ENCODE measurements around the gene LAMA5. TPM values are rescaled to one million over a fixed set of nuclear protein-coding genes. Genes with fewer than 3 reads are reported as not detected.

LAMA5 gene
- total RNA-seq, 1 experiment from 2014 or later, result 29.7 TPM

DNA sequence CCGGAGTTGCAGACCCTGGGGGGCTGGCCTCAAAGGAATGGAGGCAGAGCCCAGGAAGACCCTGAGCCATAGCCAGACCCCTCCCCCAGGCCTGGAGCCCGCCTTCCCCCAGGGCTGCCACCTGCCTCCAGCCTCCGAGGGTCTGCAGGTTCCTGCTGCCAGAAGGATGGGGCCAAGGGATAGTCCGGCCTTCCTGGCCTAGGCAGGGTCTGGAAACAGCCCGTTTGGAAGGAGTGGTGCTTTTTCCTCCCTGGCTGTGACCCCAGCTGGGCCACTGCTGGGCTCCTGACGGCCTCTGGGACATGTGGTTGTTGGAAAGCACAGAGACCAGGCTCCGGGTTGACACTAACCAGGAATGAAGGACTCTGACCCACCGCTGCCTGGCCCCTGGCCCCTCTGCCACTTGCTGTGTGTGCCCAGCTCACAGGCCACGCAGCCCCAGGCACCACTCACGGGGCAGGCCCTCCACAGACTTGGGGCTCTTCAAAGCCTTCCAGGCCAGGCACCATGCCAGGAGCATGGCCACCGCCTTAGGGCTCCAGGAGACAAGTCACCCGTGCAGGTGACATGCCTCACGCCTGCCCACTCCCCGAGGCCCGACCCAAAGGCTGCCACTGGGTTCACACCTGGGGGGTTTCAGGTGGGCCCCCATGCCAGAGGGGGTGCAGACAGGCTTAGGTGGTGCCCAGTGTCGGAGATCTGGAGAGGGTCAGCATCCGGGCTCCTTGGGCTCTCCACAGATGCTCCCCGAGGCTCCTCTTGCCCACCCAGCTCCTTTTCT lies 3.9 kb upstream of the LAMA5 start:
- DNase-seq (ENCODE audit: low read depth), result peak; percentile 58

DNA sequence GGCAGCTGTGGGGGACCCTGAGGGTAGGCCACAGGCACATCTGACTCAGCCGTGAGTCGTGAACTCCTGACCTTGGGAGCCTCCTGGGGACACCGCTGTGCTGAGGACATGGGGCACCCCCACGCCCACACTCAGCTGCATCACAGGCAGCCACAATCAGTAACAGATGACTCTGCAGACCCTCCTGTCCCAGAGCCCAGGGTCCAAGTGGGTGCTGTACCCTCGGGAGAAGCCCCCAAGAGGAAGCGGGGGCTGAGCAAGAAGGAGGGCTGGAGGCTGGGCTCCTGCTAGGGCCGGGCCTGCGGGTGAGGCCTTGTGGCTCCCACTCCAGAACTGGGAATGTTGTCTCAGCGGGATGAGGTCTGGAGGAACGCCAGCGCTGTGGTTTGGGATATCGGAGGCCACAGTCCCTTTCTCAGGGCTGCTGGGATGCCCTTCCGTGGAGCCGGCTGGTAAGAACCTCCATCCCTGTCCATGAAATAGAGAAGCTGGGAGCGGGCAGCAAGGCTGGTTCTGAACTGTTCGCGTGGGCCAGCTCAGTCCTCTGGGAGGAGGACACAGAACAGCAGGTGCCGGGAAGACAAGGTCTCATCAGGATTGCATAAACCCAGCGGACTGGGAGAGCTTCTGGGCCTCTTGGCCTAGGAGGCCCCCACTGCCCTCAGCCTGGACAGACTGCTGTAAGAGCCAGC lies 3.1 kb upstream of the LAMA5 start:
- peak; percentile 97 for DNase-seq (ENCODE audit: low read depth)

DNA sequence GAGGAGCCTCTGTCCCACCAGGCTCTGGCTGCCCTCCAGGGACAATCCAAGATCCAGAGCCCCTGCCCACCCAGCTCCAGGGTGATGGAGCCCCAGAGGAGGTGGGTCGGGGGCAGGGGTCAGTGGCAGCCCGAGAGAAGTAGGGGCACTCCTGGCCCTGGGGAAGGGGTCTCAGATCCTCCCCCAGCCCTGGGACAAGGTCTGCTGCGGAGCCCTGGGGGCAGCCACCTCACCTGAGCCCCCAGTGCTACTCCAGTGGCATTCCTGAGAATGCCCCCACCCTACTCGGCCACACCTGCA lies 2.7 kb upstream of the LAMA5 start:
- no peak for DNase-seq (ENCODE audit: low read depth)

DNA sequence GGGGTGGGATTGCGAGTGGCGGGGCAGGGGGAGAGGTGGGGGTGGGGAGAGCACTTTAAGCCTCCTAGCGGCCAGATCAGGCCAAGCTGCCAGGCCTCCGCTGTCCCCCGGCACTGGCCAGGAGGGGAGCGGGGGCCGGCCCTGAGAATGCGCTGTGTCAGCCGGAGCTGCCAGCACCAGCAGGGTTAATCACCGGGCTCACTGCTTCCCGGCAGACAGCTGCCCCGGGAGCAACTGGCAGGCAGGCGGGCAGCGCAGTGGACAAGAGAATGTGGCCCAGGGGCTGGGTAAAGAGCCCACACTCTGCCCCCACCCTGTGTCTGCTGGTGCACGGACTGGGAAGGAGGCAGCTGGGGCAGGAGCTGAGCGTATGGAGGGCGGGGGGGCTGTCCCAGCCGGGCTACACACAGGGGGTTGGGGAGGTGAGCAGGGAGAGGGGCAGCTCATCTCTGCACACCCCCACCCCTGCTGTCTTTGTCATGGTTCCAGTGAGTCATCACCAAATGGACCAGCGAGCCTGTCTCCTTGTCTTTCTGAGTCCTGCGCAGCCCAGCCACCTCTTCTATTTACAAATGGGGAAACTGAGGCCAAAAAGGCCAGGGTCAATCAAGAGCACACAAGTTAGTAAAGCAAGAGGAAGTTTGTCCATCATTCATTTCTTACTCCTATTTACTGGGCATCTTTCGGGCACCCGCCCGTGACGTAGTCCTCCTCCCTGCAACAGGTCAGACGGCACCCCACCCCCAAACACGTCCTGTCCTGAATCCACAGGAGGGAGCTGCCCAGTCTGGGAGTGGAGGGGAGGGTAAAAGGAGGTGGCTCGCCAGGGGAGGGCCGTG lies 2.1 kb upstream of the LAMA5 start:
- DNase-seq (ENCODE audit: low read depth), result peak; percentile 89

DNA sequence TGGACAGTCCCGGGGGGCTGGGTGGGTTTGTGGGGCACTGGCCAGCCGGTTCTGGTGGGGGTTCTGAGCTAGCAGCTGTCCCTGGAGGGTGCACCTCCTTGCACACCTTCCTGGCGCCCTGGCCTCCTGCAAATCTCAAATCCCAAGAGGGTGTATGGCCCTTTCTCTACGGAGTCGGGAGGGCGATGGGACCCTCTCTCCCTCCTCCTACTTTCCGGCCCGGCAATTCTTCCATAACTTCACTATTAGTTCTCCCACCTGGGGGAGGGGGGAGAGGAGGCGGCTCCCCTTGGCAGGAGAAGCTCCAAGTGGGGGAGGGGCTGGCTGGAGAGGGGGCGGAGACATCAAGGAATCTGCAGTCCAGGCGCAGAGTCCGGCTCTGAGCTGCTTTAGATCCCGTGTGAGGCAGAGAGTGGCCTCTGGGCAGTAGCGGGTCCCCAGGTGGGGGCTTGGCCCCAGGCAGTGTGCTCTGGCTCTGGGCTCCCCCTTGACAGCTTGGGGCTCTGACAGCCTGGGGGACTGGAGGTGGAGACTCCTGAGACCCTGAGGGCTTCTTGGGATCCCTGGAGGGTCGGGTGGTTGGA lies 1.4 kb upstream of the LAMA5 start:
- peak; percentile 64 for DNase-seq (ENCODE audit: low read depth)

DNA sequence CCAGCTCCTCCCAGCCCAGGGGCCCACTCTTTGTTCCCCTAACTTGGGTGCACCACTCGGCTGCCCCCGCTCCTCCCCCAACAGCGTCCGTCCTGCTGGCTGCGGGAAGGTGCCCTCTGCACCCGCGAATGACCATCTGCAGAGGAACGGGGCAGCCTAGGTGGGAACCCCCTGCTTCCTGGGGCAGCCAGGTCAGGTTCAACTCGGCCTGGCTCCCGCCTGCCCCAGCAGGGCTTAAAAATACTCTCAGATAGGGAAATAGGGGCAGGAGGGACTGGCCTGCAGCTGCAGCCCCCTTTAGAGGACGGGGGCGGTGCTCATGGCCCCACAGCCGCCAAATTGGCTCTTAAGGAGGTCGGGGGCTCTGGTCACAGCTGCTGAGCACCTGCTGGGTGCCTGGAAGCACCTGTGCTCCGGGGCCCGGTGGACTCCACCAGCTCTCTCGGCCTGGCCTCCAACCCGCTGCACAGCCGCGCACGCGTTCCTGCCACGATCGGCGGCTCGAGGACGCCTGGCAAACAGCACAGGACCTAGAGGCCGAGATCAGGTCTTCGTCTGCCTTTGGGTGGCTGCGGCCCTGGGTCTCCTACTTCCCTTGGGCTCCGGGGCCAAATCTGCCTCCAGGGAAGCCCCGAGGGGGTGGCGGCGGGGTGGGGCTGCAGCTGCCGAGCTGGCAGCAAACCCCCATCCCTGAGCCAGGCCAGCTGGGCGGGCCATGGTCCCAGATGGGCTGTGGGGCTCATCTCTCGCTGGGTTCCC lies 700 bp upstream of the LAMA5 start:
- no peak for DNase-seq (ENCODE audit: low read depth)

DNA sequence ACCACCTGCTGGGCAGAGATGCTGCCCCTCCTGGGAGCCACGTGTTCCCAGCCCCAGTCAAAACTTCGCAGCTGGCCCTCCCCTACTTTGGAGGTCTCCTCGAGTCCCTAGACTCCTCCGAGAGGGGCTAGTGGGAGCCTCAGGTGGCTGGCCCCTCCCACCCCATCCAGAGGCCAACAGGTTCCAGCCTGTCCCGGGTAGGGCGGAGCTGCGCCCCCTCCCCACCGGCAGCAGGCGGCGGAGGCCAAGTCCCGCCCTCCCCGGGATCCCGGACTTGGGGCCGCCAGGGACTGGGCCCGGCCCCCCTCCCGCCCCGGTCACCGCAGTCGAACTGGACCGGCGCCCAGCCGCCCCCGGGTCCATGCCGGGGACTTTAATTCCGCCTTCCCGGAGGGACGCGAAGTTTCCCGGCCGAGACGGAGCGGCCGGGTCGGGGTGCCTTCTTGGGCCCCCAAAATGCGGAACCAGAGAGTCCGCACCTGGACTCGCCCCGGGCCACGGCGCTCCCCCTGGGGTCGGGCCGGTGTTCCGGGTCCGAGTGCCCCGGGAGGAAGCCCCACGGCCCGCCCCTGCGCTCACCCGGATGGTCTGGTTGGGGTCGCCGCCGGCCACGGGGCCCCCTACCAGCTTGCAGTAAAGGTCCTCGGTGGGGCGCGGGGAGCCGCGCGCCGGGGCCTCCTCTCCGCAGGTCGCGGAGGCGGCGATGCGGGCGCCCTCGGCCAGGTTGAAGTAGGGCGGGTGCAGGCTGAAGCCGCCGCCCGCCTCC lies 559 bp downstream of the LAMA5 start:
- no peak for DNase-seq (ENCODE audit: low read depth)

DNA sequence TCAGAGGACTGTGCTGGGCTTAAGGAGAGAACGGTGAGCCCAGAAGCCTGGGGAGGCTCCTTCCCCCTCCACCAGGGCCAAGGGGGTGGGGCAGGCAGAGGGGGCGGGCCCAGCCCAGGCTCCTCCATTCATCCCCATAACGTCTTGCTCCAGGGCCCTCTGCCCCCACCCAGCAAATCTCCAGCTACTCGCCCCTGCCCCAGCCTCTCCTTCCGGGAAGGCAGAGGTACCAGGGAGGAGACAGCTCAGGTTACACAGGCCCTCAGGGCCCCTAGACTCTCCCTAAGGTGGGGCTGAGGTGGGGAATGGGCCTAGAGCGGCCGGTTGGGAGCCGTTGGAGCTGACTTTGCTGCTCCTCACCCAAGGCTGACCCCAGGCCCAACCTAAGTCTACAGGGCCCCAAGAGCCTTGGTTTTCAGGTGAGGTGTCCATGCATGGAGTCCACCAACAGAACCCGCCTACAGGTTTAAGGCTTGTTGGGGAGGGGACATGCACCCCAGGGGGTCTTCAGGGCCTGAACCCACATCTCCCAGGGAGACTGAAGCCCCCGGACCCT lies 1.2 kb downstream of the LAMA5 start:
- peak; percentile 84 for DNase-seq (ENCODE audit: low read depth)

DNA sequence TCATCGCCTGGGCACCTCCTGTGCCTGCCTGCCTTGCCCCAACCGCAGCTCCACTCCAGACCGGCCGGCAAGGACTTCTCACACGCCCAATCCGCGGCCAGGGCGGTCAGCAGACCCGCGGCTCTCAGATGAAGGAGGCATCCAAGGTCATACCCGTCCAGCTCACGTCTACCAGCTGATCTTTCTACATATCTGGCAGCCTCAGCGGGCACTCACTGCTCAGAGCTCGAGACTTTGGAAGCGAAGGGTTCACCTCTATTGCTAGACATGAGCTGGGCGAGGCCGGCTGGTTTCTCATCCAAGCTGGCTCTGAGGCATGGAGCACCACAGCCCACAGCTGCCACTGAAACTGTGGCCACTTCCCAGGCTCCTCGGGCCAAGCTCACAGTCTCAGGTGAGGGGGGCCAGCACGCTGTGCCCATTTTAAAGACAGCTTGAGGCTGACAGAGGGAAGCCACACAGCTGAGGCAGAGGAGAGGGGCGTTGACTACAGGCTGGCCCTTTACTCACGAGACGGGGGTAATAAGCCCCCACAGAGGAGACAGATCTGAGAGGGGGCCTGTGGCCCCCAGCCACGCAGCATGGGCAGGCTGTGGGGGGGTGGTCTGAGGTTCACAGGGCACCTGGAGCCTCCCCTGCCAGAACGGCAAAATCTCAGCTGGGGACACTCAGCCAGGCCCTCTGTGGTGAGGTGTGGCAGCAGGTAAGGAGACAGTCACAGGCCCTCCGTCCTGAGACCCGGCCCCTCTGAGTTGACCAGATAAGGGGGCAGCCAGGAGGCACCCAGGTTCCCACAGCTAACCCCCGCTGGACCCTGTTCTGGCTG lies 2.0 kb downstream of the LAMA5 start:
- DNase-seq (ENCODE audit: low read depth), result peak; percentile 52

DNA sequence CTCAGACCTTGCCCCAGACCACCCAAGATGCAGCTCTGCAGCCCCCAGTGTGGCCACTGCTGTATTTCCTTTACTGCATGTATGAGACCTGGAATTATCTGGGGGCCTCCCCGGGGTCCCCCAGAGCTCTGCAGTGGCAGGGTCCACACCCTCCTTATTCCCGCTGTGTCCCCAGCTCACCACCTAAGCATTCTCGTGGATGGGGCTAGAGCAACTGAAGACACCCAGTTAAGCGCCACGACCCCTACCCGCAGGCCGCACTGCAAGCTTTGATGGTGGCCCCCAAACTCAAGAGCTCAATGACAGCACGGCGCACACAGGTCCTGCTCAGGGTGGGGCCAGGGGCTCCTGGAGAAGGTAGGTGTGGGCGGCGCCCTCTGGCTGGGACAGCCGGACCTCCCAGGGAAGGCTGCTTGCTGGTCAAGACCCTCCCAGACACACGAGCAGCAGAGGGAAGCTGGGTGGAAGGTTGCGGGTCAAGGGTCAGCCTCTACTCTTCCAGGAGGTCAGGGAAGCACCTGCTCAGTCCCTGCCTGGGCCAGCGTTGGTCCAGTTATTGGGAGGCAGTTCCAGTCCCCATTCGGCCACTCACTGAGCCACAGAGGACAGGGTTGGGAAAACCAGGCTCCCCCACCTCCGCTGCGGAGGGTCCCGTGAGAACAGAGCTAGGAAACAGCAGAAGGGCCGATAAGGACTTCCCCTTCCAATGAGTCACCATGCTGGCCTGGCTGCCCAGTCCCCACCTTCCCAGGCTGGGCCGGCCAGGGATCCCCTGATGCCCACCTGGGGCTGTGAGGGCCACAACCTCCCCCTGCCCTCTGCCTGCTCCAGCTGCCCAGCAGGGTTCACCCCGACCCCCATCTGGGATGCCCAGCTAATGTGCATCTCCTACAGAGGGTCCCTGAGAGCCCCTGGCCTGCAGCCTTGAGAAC lies 2.9 kb downstream of the LAMA5 start:
- no peak for DNase-seq (ENCODE audit: low read depth)

DNA sequence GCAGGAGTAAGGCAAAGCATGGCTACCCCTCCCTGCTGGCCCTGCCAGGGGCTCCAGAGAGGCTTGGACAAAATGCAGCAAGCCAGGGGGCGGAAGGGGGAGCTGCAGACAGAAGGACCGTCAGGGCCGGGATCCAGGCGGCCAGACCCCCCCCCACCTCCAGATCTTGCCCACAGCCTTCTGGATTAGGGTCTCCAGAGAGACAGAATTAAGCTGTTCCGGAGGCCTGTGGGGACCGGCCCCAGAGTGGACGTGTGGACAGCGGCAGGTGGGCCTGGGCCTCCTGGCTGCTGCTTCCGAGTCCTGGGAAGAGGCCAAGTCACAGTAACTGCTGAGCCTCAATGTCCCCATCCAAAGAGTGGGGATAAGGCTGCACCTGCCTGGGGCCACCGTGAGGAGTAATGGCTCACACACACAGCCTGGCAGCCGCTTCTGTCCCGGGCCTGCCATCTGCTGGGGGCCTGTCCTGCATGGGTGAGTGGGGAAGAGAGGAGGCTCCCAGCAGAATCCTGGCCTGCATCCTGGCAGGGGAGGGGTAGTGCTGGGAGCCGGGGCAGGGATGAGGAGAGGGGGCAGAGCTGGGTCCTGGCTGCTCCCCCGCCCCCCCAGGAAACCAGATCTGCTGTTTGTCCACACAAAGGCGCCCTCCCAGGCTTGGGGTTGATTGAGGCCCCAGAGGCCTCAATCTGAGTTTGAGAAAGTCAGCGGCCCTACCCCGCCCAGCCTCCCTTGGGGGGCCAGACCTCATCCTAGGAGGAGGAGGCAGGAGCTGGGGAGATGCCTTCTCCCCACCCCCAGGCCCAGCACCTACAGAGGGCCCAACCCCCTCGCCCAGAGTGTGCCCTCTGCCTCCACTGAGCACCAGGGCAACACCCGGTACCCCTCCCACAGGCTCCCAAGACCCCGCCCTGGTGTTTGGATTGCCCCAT lies 3.9 kb downstream of the LAMA5 start:
- no peak for DNase-seq (ENCODE audit: low read depth)

DNA sequence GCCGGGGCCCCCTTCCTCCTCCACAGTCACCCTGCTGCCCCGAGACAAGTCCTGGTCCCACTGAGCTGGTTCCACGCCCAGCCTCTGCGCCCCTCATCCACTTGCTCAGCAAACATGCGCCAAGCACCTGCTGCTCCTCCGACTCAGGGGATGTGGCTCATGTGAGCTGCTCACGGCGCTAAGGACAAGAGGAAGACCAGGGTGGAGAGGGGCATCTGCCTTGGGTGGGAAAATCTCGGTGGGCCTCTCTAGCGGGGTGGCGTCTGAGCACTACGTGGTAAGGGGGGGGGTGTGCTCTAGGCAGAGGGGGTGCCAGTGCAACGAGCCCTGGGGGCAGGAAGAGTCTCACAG lies 4.5 kb downstream of the LAMA5 start:
- no peak for DNase-seq (ENCODE audit: low read depth)

DNA sequence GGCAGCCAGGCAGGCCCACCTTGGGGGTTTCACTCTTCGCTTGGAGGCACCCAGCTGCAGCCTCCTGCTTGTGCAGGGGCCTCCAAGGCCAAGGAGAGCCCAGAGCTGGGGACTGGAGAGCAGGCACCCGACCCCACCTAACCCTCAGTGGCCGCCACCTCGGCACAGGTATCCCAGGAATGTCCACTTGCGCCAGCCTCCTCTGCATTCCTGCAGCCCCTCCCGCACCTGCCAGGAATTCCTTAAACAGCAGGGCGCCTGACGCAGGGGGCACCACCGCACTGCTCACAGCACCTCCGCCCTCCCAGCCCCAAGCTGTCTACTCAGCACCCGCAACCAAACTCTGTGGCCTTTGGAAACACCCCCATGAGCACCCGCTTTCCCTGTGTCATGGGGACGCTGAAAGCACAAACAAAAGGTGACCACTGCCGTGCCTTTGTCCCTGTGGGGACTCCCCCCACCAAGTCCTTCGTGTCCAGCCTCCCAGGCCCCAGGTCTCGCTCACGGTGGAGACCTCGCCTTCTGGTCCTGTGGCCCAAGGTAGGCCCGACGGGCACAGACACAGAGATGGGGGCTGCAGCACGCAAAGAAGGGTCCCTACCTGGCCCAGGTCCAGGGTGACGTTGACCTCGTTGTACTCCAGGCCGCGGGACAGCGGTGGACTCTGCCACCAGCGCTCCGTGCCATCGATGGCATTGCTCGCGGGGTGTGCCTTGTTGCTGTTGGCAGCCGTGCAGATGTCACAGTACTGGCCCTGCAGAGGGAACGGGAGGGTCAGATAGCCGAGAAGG lies 5.1 kb downstream of the LAMA5 start:
- no peak for DNase-seq (ENCODE audit: low read depth)

DNA sequence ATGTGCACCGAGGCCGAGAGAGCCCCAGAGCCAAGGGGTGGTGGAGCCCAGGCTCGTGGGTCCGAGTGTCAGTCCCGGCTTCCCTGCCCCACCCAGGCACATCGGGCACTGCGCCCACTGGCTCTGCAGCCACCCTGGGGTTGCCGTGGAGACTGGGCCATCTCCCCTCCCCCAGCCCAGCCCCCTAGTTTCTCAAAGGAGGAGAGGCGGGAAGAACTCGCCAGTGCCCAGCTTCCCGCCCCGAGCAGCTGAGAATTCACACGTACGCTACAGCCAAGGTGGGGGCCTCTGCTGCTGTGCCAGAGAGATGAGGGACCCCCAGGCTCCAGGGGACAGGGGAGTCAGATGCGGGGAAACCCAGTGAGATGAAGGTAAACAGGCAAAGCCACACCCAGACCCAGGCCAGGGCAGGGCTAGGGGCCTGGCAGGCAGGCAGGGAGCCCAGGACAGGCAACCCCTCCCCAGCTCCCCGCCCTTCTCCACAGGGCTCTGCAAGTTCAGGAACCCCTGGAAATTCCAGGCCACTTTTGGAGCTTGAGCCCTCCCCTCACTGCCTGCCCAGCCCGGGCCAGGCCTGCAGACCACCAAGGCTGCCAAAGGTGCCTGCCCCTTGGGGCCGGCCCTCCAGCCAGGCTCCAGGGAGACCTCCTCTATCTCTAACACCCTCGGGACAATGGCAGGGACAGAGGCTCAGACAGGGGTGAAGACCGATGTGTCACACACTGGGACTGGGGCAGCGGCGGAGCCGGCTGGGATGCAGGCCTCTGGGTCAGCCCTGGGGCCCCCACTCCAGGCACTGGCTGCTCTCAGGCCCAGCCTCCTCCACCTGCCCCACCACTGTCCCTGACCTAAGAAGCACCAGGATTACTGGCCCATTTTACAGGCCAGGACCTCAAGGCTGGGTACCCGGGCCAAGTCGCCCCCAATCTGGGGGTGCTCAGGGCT lies 6.0 kb downstream of the LAMA5 start:
- DNase-seq (ENCODE audit: low read depth), result no peak

DNA sequence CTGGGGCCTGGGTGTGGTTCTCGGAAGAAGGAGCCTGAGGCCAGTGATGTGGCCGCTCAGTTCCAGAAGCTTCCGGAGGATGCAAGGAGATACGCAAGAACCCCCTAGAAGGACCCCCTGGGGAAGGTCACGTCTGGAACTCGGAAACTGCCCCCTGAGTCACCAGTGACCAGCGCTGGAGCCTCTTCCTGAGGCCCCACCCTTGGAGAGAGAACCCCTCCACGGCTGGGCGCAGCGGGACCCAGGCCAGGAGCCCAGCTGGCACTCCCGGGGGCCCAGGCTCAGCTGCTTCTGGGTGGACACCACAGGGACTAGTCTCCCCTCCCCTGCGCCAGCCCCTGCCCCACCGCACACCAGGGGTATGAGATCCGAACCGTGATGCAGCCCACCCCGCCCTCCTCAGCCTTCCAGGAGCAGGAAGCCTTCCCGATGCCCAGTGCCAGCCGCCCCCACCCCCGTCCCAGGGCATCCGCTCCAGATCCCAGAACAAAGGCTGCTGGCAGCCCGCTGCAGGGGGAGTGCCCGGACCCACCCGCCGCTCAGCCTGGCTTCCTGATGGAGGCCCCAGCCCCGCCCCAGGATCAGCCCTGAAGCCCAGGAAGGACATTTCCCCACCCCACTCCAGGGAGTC lies 7.5 kb downstream of the LAMA5 start:
- peak; percentile 93 for DNase-seq (ENCODE audit: low read depth)

Measured in M059J (cell line).